Stimulated activated CD8-positive, alpha-beta memory T cell treated with anti-CD3 and anti-CD28 coated beads, Interleukin-4, amount 100 ng/mL, for 48 hours (primary cell): Measurements from ENCODE around the gene SPATA3.

Experiments used
- DNase-seq: peaks from one replicate; pipeline ENCODE4 v3.0.0-alpha.2; 2020

The SPATA3 gene

DNA sequence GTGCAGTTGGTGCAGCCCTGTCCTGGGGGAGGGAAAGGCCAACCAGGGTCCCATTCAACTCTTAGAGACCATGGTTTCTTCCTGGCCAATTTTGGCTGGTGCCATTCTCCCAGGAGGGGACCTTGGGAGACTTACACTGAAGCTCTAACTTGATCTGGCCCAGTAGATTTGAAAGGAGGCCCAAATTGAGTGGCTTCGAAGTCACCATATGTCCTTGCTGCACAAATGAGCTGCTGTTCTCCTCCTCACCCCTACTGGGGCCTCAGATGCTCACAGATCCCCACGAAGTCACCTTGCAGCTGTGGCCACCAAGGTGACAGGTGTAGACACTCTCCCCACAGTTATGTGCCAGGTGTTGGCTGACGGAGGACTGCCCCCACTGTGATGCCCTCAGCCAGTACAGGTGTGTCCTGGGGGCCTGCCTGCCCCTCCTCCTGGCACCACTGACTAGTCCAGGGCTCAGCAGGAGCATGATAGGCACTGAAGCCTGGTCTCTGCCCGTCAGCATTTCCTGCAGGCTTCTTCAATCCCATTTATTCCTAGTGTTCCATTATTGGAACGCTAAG, 36.7 kb downstream of the SPATA3 start:
- no peak for DNase-seq

GRCh38 chr2:231033147-231034132, 37.5 kb downstream of the SPATA3 start:
- no peak for DNase-seq

DNA sequence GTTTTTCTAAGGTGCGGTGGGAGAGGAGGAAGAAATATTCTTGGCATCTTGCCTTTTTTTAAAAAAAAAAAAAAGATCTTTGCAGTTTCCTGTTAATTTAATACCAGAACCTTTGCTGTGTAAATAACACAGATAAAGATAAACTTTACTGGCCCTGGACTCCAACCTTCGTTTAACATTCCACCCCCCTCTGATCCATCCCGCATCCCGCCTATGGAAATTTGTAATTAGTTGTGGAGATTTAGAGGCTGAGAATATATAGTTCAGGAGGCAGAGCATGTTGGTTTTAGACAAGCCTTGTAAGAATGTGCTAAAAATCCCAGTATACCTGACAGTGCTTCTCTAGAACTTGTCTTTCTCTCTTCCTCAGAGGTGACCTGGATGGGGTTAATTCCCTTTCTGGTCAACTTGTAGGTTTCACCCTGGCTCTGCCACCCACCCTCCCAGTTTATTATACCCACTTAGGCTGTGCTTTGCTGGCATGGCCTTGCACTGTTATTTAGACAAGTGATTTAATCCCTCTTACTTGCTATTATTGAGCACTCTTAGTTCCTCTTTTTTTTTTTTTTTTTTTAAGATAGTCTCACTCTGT, 38.5 kb downstream of the SPATA3 start:
- DNase-seq = no peak

DNA sequence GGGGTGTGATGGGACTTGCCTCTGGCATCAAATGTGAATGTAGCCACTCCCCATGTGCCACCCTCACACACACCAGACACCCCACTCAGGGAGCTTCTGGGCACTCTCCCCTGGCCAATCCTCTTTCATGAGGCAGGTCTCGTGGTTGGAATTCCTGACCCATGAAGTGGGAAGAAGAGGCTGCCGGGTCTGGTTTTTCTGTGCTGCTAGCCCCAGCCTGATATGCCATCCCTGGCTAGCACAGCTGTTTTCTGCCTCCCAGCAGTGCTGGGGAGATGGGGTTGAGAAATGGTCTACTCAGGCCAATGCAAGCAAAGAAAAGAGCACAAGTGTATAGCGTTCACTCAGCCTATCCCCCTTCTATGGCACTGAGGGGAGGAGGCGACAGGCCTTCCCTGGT, 40.2 kb downstream of the SPATA3 start:
- DNase-seq = no peak

GRCh38 chr2:231036578-231037106, 40.7 kb downstream of the SPATA3 start:
- DNase-seq = no peak

GRCh38 chr2:231037202-231037730, 41.3 kb downstream of the SPATA3 start, which contains the start of gene C2orf72:
TSS of gene C2orf72 (plus strand) at chr2:231037523. CDS start at chr2:231037566, 43 bp downstream.
- DNase-seq = no peak

DNA sequence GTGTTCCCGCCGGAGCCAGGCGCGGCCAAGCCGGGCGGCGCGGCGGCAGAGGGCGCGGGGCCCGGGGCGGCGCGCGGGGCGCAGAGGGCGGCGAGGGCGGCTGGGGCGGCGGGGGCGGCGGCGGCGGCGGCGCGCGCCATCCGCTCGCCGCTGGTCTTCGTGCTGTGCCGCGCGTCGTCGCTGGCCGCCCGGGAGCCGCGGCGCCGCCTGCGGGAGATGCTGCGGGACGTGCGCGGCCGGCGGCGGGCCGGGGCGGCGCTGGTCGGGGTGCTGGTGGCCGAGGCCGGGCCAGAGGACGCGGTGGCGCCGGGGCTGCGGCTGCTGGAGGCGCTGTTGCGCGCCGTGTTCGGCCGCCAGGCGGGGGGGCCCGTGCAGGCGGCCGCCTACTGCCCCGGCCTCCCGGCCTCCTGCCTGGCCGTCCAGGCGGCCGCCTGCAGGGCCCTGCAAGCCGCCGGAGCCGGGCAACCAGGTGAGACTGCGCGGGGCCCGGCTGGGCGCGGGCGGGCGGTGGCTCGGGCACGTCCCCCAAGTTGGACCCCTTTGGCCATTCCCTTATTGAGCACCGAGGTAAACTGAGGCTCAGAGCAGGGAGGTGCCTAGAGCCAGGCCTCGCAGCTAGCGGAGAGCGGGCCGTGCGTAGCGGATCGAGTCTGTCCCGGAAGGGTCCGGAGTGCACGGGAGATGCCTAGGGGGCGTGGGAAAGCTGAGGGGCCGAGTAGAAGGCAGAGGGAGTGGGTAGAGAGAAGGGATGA, 42.0 kb downstream of the SPATA3 start:
- no peak for DNase-seq

GRCh38 chr2:231038483-231039293, 42.8 kb downstream of the SPATA3 start:
- no peak for DNase-seq

DNA sequence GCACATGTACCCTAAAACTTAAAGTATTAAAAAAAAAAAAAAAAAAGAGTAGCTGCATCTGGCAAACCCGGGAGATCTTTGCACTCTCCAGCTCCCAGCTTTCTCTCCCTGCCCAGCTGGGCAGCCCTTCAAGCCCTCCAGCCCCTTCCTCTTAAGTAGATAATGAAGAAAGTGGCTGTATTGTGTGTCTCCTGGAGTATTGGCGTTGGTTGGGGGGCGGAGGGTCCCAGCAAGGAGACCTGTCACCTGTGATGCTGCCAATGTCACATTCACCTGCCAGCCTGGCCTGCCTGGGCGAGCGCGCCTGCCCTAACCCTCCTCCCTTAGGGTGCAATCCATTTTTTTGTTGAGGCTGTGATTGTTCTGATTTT, 43.4 kb downstream of the SPATA3 start:
- no peak for DNase-seq

DNA sequence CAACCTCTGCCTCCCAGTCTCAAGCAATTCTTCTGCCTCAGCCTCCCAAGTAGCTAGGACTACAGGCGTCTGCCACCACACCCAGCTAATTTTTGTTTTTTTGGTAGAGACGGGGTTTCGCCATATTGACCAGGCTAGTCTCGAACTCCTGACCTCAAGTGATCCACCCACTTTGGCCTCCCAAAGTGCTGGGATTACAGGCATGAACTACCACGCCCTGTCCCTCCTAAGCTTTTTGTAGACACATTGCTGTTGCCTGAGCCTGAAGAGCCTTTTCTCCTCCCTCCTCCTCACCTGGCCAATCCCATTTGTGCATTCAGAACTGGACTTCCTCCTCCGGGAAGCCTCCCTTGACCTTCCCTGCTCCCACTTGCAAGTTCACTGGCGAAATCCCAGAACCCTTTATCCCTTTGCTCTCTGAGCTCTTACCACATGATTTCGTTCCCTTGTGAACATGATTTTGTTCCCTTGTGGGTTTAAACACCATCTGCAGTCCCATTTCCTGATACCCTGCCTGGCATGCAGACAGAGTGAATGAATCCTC, 44.0 kb downstream of the SPATA3 start:
- no peak for DNase-seq

- no peak for DNase-seq
Measured at GRCh38 chr2:231041061-231041689, 45.3 kb downstream of the SPATA3 start.

DNA sequence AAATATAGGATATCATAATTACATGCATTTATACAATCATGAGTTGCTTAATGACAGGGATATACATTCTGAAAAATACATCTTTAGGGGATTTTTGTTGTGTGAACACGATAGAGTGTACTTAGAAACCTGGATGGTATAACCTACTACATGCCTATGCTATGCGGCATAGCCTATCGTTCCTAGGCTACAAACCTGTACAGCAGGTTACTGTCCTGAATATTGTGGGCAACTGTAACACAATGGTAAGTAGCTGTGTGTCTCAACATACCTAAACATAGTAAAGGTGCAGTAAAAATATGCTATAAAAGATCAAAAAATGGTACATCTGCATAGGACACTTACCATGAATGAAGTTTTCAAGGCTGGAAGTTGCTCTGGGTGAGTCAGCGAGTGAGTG, 47.9 kb downstream of the SPATA3 start:
- DNase-seq = no peak

- no peak for DNase-seq
Measured at GRCh38 chr2:231046916-231047273, 51.0 kb downstream of the SPATA3 start.

GRCh38 chr2:231047274-231047922, 51.5 kb downstream of the SPATA3 start:
- DNase-seq = no peak

GRCh38 chr2:231047923-231048915, 52.3 kb downstream of the SPATA3 start:
- no peak for DNase-seq

- no peak for DNase-seq
Measured at GRCh38 chr2:231049286-231050017, 53.5 kb downstream of the SPATA3 start.

DNA sequence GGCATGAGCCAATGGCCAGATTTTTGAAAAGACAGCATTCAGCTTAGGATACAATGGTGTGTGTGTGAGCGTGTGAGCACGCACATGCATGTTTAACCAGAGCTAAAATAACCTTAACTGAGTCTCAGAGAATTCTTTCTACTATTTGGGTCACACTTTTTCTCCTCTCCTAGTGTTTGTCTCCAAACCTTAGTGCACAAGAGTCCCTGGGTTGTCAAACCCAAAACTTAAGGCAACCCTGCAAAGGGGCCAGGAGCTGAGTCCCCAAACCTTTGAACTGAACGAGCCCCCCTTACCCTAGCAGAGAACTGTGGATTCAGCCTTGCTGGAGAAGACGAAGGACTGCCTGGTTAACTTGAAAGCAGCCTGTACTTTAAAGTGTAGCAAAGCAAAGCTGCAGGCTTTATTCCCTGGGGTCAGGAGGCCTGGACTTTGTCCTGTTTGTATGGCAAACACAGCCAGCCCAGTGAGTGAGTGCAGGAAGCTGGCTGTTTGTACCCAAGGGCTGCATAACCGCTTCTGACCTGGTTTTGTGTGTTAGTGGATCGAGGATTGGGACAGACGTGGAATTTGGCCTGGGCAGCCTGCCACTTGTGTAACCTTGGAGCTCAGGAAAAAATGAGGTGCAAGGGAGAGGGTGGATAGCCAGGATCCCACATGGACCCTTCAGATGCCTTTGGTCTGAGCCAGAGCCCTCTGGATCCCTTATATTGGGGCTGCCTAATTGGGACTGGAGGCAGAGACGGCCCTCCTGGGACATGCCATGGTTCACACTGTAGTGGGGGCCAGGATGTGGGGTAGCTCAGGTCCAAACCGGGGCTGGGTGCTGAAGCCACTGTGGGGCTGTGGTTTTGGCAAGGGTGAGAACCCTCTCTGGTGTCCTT, 54.3 kb downstream of the SPATA3 start:
- no peak for DNase-seq
